ENCODE data around the gene ASB10. TPM values are rescaled to one million over a fixed set of nuclear protein-coding genes. Genes with fewer than 3 reads are reported as not detected.

ASB10 gene
- total RNA-seq: not detected

- no peaks in the 10 kb centered on the region for H3K36me3 Mint-ChIP-seq (ENCODE audit: low read depth)
- H3K9me3 Mint-ChIP-seq: no peaks in the 10 kb centered on the region
- no peaks in the 10 kb centered on the region for H3K4me1 Mint-ChIP-seq
- H3K4me3 Mint-ChIP-seq: no peak within 1 kb of the TSS
- no peak for ATAC-seq (replicated peaks)
- H3K27ac Mint-ChIP-seq: no peak within 1 kb of the TSS
- H3K27me3 Mint-ChIP-seq: no peaks in the 10 kb centered on the region
Observed at GRCh38 chr7:151186640-151187408, at the start of gene ASB10. Gene ASB10, minus strand, starts transcription at chr7:151187250. Its CDS starts 120 bp downstream, at chr7:151187130.

DNA sequence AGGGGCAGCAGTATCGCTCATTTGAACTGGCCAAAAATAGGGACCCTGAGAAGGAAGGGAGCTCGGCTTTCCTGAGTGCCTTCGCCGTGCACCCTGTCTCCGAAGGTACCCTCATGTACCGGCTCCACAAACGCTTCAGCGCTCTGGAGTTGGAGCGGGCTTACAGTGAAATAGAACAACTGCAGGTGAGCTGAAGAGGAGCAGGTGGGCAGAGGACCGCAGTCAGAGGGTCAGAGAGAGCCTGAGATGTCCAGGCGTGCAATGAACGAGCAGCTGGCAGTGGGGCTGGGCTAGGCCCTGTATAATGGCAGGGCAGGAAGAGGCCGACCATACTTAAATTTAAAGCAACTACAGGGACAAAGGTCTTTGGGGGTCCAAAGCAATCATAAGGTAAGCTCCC is 49.4 kb upstream of the ASB10 start:
- ATAC-seq (replicated peaks): no peak
- Mint-ChIP-seq H3K27ac (no peak overlapping the region), H3K9me3 (no peaks in the 10 kb centered on the region), H3K36me3 (ENCODE audit: low read depth) (peaks cover 69% of the 10 kb centered on the region), H3K27me3 (no peaks in the 10 kb centered on the region), H3K4me1 (peaks cover 7% of the 10 kb centered on the region), H3K4me3 (no peak overlapping the region)

- Mint-ChIP-seq H3K9me3 (no peaks in the 10 kb centered on the region), H3K4me3 (peak overlapping the region; percentile 98), H3K27me3 (no peaks in the 10 kb centered on the region), H3K27ac (no peak overlapping the region), H3K36me3 (ENCODE audit: low read depth) (peaks cover 67% of the 10 kb centered on the region), H3K4me1 (peaks cover 8% of the 10 kb centered on the region)
- no peak for ATAC-seq (replicated peaks)
Observed at GRCh38 chr7:151235091-151235787, 48.2 kb upstream of the ASB10 start.

GRCh38 chr7:151233804-151234203 is 46.8 kb upstream of the ASB10 start:
- H3K27ac Mint-ChIP-seq: peak overlapping the region; percentile 97
- H3K4me3 Mint-ChIP-seq: peak overlapping the region; percentile 98
- no peak for ATAC-seq (replicated peaks)
- peaks cover 55% of the 10 kb centered on the region for H3K36me3 Mint-ChIP-seq (ENCODE audit: low read depth)
- peaks cover 8% of the 10 kb centered on the region for H3K4me1 Mint-ChIP-seq
- no peaks in the 10 kb centered on the region for H3K27me3 Mint-ChIP-seq
- H3K9me3 Mint-ChIP-seq: no peaks in the 10 kb centered on the region

GRCh38 chr7:151232917-151233701 is 46.1 kb upstream of the ASB10 start:
- H3K27me3 Mint-ChIP-seq: no peaks in the 10 kb centered on the region
- ATAC-seq (replicated peaks): peak; percentile 90
- H3K36me3 Mint-ChIP-seq (ENCODE audit: low read depth): peaks cover 50% of the 10 kb centered on the region

DNA sequence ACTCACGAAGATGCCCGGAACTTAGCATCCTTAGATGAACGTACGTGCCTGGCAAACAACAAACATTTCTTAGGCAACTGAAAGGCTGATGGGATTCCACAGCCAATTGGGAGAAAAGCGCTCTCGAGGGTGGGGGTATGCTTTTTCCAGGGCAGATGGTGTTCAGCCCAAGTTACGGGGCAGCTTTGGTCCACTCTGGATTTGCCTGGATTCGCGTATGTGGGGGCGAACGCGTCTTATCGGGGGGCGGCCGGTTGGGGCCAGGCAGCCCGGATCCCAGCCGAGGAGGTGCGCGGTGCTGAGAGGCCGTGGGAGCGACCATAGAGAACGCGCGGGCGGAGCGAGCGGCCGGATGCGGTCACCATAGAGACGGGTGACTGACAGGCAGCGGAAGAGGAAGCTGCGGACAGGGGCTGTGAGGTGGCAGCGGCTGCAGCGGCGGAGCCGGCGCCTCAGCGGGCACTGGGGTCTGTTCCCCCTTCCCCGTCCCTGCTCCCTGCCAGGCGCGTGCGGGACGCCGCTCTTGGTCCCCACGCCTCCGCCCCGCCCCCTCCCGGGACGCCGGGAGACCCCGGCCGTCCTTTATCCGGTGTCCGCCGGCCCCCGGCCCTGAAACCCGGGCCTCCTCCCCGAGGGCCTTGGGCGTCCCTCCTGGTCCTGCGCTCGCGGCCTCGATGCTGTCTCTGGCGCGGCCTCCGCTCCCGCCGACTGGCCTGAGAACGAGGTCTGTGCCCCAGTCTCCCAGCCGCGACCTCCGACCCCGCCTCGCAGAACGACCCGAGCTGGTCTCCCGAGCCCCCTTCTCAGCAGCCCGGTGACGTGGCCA is 45.3 kb upstream of the ASB10 start, which contains the start of gene CHPF2:
Gene CHPF2, plus strand, starts transcription at position 393 of the 826 bp plus-strand sequence. CDS start 1,529 bp downstream, outside the sequence.
- Mint-ChIP-seq H3K9me3 (no peaks in the 10 kb centered on the region), H3K4me3 (peak within 1 kb of the TSS; percentile 98), H3K4me1 (peaks cover 8% of the 10 kb centered on the region)

More at GRCh38 chr7:151232917-151233701, 46.1 kb upstream of the ASB10 start:
- H3K4me3 Mint-ChIP-seq: peak overlapping the region; percentile 98
- peak overlapping the region; percentile 97 for H3K27ac Mint-ChIP-seq
- no peaks in the 10 kb centered on the region for H3K9me3 Mint-ChIP-seq
- H3K4me1 Mint-ChIP-seq: peaks cover 8% of the 10 kb centered on the region

DNA sequence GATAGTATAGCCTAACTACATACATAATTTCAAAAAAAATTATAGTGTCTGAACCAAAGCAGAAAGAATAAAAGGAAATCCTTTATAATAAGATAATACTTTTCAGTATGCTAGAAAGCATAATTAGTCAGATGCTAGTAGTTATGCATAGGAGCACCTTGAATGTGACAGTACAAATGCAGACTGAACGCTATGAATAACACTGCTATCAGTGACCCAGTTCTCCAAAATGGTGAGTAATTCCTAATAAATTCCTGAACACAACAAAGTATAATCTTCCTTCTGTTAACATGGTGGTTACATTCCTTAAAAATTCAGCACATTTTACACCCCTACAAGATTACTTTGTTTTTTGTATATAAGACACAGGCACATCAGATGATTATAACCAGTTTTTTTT is 44.0 kb upstream of the ASB10 start:
- Mint-ChIP-seq H3K36me3 (ENCODE audit: low read depth) (peaks cover 44% of the 10 kb centered on the region), H3K9me3 (no peaks in the 10 kb centered on the region), H3K27me3 (no peaks in the 10 kb centered on the region), H3K27ac (no peak overlapping the region), H3K4me3 (peak overlapping the region; percentile 98), H3K4me1 (peaks cover 19% of the 10 kb centered on the region)
- ATAC-seq (replicated peaks): no peak

More for the DNA sequence above, 45.3 kb upstream of the ASB10 start, which contains the start of gene CHPF2:
- no peaks in the 10 kb centered on the region for H3K27me3 Mint-ChIP-seq
- peak; percentile 93 for ATAC-seq (replicated peaks)
- peak within 1 kb of the TSS; percentile 97 for H3K27ac Mint-ChIP-seq
- H3K36me3 Mint-ChIP-seq (ENCODE audit: low read depth): peaks cover 44% of the 10 kb centered on the region

- Mint-ChIP-seq H3K4me3 (no peak overlapping the region), H3K9me3 (no peaks in the 10 kb centered on the region), H3K36me3 (ENCODE audit: low read depth) (peaks cover 46% of the 10 kb centered on the region), H3K4me1 (peaks cover 34% of the 10 kb centered on the region), H3K27ac (no peak overlapping the region), H3K27me3 (no peaks in the 10 kb centered on the region)
- no peak for ATAC-seq (replicated peaks)
Observed at GRCh38 chr7:151229249-151229648, 42.2 kb upstream of the ASB10 start.

- Mint-ChIP-seq H3K9me3 (no peaks in the 10 kb centered on the region), H3K27me3 (no peaks in the 10 kb centered on the region), H3K4me1 (peaks cover 37% of the 10 kb centered on the region), H3K27ac (peak overlapping the region; percentile 98), H3K36me3 (ENCODE audit: low read depth) (peaks cover 46% of the 10 kb centered on the region), H3K4me3 (peak overlapping the region; percentile 99)
- ATAC-seq (replicated peaks): no peak
Observed at GRCh38 chr7:151228024-151228866, 41.2 kb upstream of the ASB10 start.

GRCh38 chr7:151226875-151227782 is 40.1 kb upstream of the ASB10 start, which contains the start of gene ABCF2:
Gene ABCF2, minus strand, starts transcription at chr7:151227205. Its CDS starts 747 bp downstream, at chr7:151226458.
- Mint-ChIP-seq H3K27ac (peak within 1 kb of the TSS; percentile 98), H3K4me3 (peak within 1 kb of the TSS; percentile 99)
- peak; percentile 100 for ATAC-seq (replicated peaks)

GRCh38 chr7:151226560-151226874 is 39.5 kb upstream of the ASB10 start:
- peak; percentile 2 for ATAC-seq (replicated peaks)
- peak overlapping the region; percentile 99 for H3K4me3 Mint-ChIP-seq
- H3K9me3 Mint-ChIP-seq: no peaks in the 10 kb centered on the region
- no peaks in the 10 kb centered on the region for H3K27me3 Mint-ChIP-seq
- H3K27ac Mint-ChIP-seq: peak overlapping the region; percentile 98
- peaks cover 31% of the 10 kb centered on the region for H3K4me1 Mint-ChIP-seq
- peaks cover 58% of the 10 kb centered on the region for H3K36me3 Mint-ChIP-seq (ENCODE audit: low read depth)

More at GRCh38 chr7:151226875-151227782, 40.1 kb upstream of the ASB10 start, which contains the start of gene ABCF2:
- H3K36me3 Mint-ChIP-seq (ENCODE audit: low read depth): peaks cover 52% of the 10 kb centered on the region
- H3K4me1 Mint-ChIP-seq: peaks cover 37% of the 10 kb centered on the region
- no peaks in the 10 kb centered on the region for H3K9me3 Mint-ChIP-seq
- no peaks in the 10 kb centered on the region for H3K27me3 Mint-ChIP-seq

GRCh38 chr7:151225948-151226510 is 39.0 kb upstream of the ASB10 start:
- H3K36me3 Mint-ChIP-seq (ENCODE audit: low read depth): peaks cover 63% of the 10 kb centered on the region
- no peaks in the 10 kb centered on the region for H3K27me3 Mint-ChIP-seq
- ATAC-seq (replicated peaks): no peak
- no peaks in the 10 kb centered on the region for H3K9me3 Mint-ChIP-seq
- peaks cover 29% of the 10 kb centered on the region for H3K4me1 Mint-ChIP-seq
- peak overlapping the region; percentile 98 for H3K27ac Mint-ChIP-seq
- H3K4me3 Mint-ChIP-seq: peak overlapping the region; percentile 99
